GM12878 (cell line): Measurements from ENCODE around the gene UBL4A. TPM values are rescaled to one million over a fixed set of nuclear protein-coding genes. Genes with fewer than 3 reads are reported as not detected.

Source experiments
- ATAC-seq: fragments of 200-7000 bp; cut with Tn5 transposase; 3 replicates; pipeline ENCODE4 v1.9.1; 2020; ENCODE audit warnings: mild to moderate bottlenecking, moderate library complexity
- BruUV-seq: library from RNA; stranded (reverse); fragments of 400-500 nt; replicated peaks from 2 replicates; lab custom pipeline; 2021; lab: Mats Ljungman, UMichigan
- CTCF ChIA-PET: fragments of 300-600 bp; sonication (Branson Sonifier 250); formaldehyde crosslinking; extraction: SDS; loops from one replicate; lab custom pipeline; 2021; ENCODE audit warnings: inconsistent platforms; lab: Yijun Ruan, JAX
- POLR2A ChIA-PET: fragments of 350-600 bp; formaldehyde crosslinking; extraction: SDS; loops from one replicate; lab custom pipeline; 2021; ENCODE audit warnings: inconsistent platforms; lab: Charles Lee
- RAD21 ChIA-PET: fragments of 300-600 bp; sonication (Branson Sonifier 250); formaldehyde crosslinking; loops from one replicate; lab custom pipeline; 2023; ENCODE audit warnings: antibody characterized with exemption; ENCODE audit not compliant: unreplicated experiment; lab: Charles Lee
- SMC1A ChIA-PET: fragments of 300-600 bp; sonication (Branson Sonifier 250); formaldehyde crosslinking; loops from one replicate; lab custom pipeline; 2023; ENCODE audit not compliant: unreplicated experiment, uncharacterized antibody; lab: Charles Lee
- DNase-seq: peaks from one replicate; pipeline ENCODE4 v3.0.0-alpha.2; 2011; ENCODE audit warnings: low read depth, low spot score
- FAIRE-seq: peaks from 3 replicates; lab custom pipeline; 2011; peaks lifted over from hg19 to GRCh38; lab: Jason Lieb, UNC
- H2AFZ ChIP-seq: 2 replicates; pipeline ENCODE4 v1.6.0; 2011; ENCODE audit warnings: low read depth, low read length, control low read depth; ENCODE audit not compliant: control insufficient read depth
- H3K27ac ChIP-seq: 2 replicates; pipeline ENCODE4 v1.5.1; 2011; ENCODE audit warnings: control low read depth; ENCODE audit not compliant: control insufficient read depth, insufficient read depth
- H3K27me3 ChIP-seq, 2 experiments: replicated peaks in 1 of 2; 2 replicates each; pipeline versions ENCODE4 v1.6.0 to v1.6.1; 2011; ENCODE audit warnings: low read length in 1 of 2; ENCODE audit not compliant: control insufficient read depth in 2 of 2, insufficient read depth in 2 of 2
- H3K36me3 ChIP-seq, 2 experiments: 2 replicates each; pipeline ENCODE4 v1.5.1; 2011; ENCODE audit warnings: low read length in 1 of 2; ENCODE audit not compliant: control insufficient read depth in 2 of 2, insufficient read depth in 2 of 2
- H3K4me1 ChIP-seq: 2 replicates; pipeline ENCODE4 v1.6.1; 2011; ENCODE audit warnings: mild to moderate bottlenecking, low read length, moderate library complexity, mixed read lengths; ENCODE audit not compliant: control insufficient read depth, insufficient read depth
- H3K4me2 ChIP-seq: 2 replicates; pipeline ENCODE4 v1.6.0; 2011; ENCODE audit warnings: control low read depth; ENCODE audit not compliant: control insufficient read depth, insufficient read depth
- H3K4me3 ChIP-seq: fragments of 200-600 bp; sonication (generic); 2 replicates; pipeline ENCODE4 v1.5.1; 2016
- H3K79me2 ChIP-seq: 2 replicates; pipeline ENCODE4 v1.6.0; 2011; ENCODE audit warnings: low read length; ENCODE audit not compliant: control insufficient read depth, insufficient read depth
- H3K9ac ChIP-seq: 2 replicates; pipeline ENCODE4 v1.8.0; 2011; ENCODE audit warnings: low read length, control low read depth, mixed read lengths; ENCODE audit not compliant: control insufficient read depth, insufficient read depth
- H3K9me3 ChIP-seq: replicated peaks from 3 replicates; pipeline ENCODE4 v1.5.1; 2011; ENCODE audit warnings: mild to moderate bottlenecking, low read length; ENCODE audit not compliant: control insufficient read depth, insufficient read depth
- H4K20me1 ChIP-seq: 2 replicates; pipeline ENCODE4 v1.6.0; 2011; ENCODE audit not compliant: control insufficient read depth, insufficient read depth
- BCL11A ChIP-seq: IDR thresholded peaks from 2 replicates; pipeline ENCODE4 v1.6.1; 2011; ENCODE audit warnings: low read depth, low read length
- CREM ChIP-seq: IDR thresholded peaks from 2 replicates; pipeline ENCODE4 v1.6.1; 2014; ENCODE audit warnings: antibody characterized with exemption, low read depth
- DPF2 ChIP-seq: fragments of 450-650 bp; IDR thresholded peaks from 2 replicates; pipeline ENCODE4 v1.6.1; 2017; ENCODE audit warnings: mild to moderate bottlenecking
- HDAC2 ChIP-seq: fragments of 200-600 bp; sonication (generic); IDR thresholded peaks from 2 replicates; pipeline ENCODE4 v1.6.1; 2017
- HDAC6 ChIP-seq: fragments of 200-600 bp; sonication (generic); IDR thresholded peaks from one replicate; pipeline ENCODE4 v1.8.0; 2017; ENCODE audit warnings: antibody characterized with exemption; ENCODE audit not compliant: unreplicated experiment
- KLF5 ChIP-seq: fragments of 450-650 bp; IDR thresholded peaks from 2 replicates; pipeline ENCODE4 v1.6.1; 2014; ENCODE audit warnings: mild to moderate bottlenecking; ENCODE audit not compliant: partially characterized antibody
- MYC ChIP-seq: IDR thresholded peaks from 2 replicates; pipeline ENCODE4 v1.6.1; 2011; ENCODE audit warnings: mild to moderate bottlenecking, low read length, moderate library complexity, inconsistent platforms; ENCODE audit not compliant: insufficient read depth, insufficient replicate concordance, insufficient read length, severe bottlenecking
- RAD51 ChIP-seq: fragments of 450-650 bp; IDR thresholded peaks from 2 replicates; pipeline ENCODE4 v1.6.1; 2016; ENCODE audit warnings: moderate library complexity, mild to moderate bottlenecking, inconsistent platforms
- TBL1XR1 ChIP-seq: IDR thresholded peaks from 2 replicates; pipeline ENCODE4 v1.6.1; 2012; ENCODE audit warnings: low read depth, low read length, improper control_type of control experiment
- ZBED1 ChIP-seq: IDR thresholded peaks from 2 replicates; pipeline ENCODE4 v1.6.1; 2016; ENCODE audit warnings: borderline replicate concordance
- WGBS: methylation state at CpG from one replicate; pipeline ENCODE4 v1.1.6; 2016; ENCODE audit warnings: low lambda C conversion rate; ENCODE audit not compliant: insufficient replicate concordance, insufficient coverage; ENCODE audit errors: missing lambda C conversion rate; 5-methylcytosine and 5-hydroxymethylcytosine counted together
- in situ Hi-C: fragments of 300-500 bp; cut with MboI; formaldehyde crosslinking; loops from 9 replicates; pipeline ENCODE4 v1.14.3; 2018; ENCODE audit warnings: mixed read lengths
- intact Hi-C: fragments of 100-400 bp; cut with micrococcal nuclease; formaldehyde crosslinking; loops from one replicate; pipeline ENCODE4 v1.14.2; 2022; ENCODE audit not compliant: unreplicated experiment
- polyA plus RNA-seq, 11 experiments: library from polyadenylated mRNA; depleted of rRNA in 4 of 11; unstranded in 6 of 11; stranded (reverse) in 5 of 11; fragments of >200 nt; fragmentation: Nextera tagmentation in 4 of 11; fragmentation: Illumina TruSeq in 1 of 11; extraction: Ambion mirVana in 4 of 11; extraction: Trizol in 1 of 11; gene quantifications; 1 replicate in 1 of 11; 2 replicates in 10 of 11; pipeline versions ENCODE4 v1.2.1 to v1.2.3, GENCODE V29; 2011 to 2016; ENCODE audit warnings: inconsistent platforms in 2 of 11, missing spikeins in 2 of 11, low read depth in 1 of 11
- total RNA-seq, 4 experiments: library from RNA; depleted of rRNA in 3 of 4; stranded (reverse); fragments of >200 nt in 3 of 4; fragmentation: Illumina TruSeq in 1 of 4; extraction: Trizol in 1 of 4; gene quantifications; 2 replicates each; pipeline versions ENCODE4 v1.2.1 to v1.2.3, GENCODE V29; 2013 to 2021
- TF ChIP-seq, protein P1 (sequence below): IDR thresholded peaks from 2 replicates; pipeline ENCODE4 v1.6.1; 2011; ENCODE audit warnings: mild to moderate bottlenecking, low read depth, low read length, moderate library complexity; ENCODE audit not compliant: insufficient replicate concordance
- TF ChIP-seq, protein P2 (sequence below): fragments of 450-650 bp; IDR thresholded peaks from 2 replicates; pipeline ENCODE4 v1.6.1; 2017; ENCODE audit warnings: mild to moderate bottlenecking, moderate library complexity

The UBL4A gene
- total and polyA plus RNA-seq, 10 of the 15 experiments (the other 5 are each of a cell fraction or from before 2014, with no cell fraction given), result 4.2 to 49.9 (median 34.0) TPM

DNA sequence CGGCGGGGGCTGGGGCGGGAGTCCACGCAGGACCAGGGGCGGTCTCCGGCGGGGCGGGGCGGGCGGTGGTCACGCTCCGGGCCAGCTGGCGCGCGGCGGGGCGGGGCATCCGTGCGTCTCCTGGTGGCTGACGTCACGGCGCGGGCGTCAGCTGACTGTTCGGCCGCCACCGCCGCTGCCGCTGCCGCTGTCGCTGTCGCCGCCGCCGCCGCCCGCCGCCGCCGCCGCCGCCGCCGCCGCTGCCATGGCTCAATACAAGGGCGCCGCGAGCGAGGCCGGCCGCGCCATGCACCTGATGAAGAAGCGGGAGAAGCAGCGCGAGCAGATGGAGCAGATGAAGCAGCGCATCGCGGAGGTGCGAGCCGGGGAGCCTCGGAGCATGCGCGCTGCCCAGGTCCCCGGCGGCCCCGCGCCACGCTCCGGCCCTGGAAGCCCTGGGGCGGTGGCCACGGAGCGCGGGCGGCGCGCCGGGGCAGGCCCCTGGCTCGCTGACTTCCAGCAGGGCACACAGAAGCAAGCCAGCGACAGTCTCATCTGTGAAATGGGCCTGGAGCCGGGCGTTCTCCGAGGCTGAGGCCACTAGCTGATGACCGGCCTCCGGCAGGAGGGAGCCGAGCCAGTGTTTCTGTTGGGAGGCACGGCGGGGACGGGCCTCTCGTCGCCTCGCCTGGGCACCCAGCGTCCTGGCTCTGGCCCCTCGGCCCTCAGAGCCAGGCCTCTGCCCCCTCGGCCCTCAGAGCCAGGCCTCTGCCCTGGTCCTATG, 42.2 kb downstream of the UBL4A start, which contains the start of gene FAM50A (continued):
- TF ChIP-seq, protein P1, sequence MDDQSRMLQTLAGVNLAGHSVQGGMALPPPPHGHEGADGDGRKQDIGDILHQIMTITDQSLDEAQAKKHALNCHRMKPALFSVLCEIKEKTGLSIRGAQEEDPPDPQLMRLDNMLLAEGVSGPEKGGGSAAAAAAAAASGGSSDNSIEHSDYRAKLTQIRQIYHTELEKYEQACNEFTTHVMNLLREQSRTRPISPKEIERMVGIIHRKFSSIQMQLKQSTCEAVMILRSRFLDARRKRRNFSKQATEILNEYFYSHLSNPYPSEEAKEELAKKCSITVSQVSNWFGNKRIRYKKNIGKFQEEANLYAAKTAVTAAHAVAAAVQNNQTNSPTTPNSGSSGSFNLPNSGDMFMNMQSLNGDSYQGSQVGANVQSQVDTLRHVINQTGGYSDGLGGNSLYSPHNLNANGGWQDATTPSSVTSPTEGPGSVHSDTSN, result no peak

DNA sequence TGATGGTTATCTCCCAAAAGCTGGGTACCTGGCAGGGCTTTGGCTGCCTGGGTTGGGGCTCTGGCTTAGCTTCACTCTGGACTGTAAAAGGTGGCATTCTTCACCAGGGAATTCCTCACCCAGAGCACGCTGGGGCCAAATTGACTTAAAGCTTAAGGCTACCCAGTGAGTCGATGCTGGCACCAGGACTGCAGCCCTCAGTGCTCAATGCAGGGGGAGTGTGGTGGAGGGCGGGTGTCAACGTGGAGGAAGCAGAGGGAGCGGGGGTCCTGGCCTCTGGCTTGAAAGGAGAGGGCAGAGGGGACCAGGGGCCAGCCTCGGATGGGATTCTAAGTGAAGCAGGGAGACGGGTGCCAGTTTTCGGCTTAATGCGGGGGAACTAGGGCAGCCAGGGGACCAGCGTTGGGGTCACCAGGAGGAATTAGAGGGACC, 42.9 kb downstream of the UBL4A start:
- ATAC-seq (peak; percentile 8; the same call in 1 of the 3 replicates), DNase-seq (no peak), FAIRE-seq (no peak)
- Histone ChIP-seq H3K36me3 (peaks cover 0 to 5% of the 10 kb centered on the region in 2 experiments; a peak in 1 of 4 replicates), H3K4me3 (peak overlapping the region; percentile 50; the same call in 1 of the 2 replicates), H4K20me1 (no peaks in the 10 kb centered on the region), H3K9me3 (no peaks in the 10 kb centered on the region), H3K79me2 (peaks cover 13% of the 10 kb centered on the region), H2AFZ (0 out of 2 replicates have a peak overlapping the region, but pooled peaks have one; percentile 4), H3K4me2 (peak overlapping the region; percentile 82), H3K27me3 (no peaks in the 10 kb centered on the region), H3K27ac (no peak overlapping the region), H3K4me1 (0 out of 2 replicates have a peak, but pooled peaks cover 3% of the 10 kb centered on the region), H3K9ac (no peak overlapping the region)
- in situ Hi-C loops, result no loop called here
- TF ChIP-seq, protein P2, sequence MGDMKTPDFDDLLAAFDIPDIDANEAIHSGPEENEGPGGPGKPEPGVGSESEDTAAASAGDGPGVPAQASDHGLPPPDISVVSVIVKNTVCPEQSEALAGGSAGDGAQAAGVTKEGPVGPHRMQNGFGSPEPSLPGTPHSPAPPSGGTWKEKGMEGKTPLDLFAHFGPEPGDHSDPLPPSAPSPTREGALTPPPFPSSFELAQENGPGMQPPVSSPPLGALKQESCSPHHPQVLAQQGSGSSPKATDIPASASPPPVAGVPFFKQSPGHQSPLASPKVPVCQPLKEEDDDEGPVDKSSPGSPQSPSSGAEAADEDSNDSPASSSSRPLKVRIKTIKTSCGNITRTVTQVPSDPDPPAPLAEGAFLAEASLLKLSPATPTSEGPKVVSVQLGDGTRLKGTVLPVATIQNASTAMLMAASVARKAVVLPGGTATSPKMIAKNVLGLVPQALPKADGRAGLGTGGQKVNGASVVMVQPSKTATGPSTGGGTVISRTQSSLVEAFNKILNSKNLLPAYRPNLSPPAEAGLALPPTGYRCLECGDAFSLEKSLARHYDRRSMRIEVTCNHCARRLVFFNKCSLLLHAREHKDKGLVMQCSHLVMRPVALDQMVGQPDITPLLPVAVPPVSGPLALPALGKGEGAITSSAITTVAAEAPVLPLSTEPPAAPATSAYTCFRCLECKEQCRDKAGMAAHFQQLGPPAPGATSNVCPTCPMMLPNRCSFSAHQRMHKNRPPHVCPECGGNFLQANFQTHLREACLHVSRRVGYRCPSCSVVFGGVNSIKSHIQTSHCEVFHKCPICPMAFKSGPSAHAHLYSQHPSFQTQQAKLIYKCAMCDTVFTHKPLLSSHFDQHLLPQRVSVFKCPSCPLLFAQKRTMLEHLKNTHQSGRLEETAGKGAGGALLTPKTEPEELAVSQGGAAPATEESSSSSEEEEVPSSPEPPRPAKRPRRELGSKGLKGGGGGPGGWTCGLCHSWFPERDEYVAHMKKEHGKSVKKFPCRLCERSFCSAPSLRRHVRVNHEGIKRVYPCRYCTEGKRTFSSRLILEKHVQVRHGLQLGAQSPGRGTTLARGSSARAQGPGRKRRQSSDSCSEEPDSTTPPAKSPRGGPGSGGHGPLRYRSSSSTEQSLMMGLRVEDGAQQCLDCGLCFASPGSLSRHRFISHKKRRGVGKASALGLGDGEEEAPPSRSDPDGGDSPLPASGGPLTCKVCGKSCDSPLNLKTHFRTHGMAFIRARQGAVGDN, result no peak
- TF ChIP-seq ZBED1, result no peak
- TF ChIP-seq HDAC2, result no peak
- TF ChIP-seq RAD51, result no peak
- TF ChIP-seq MYC, result no peak
- TF ChIP-seq BCL11A, result no peak
- TF ChIP-seq HDAC6, result no peak
- no peak for TF ChIP-seq TBL1XR1
- TF ChIP-seq DPF2, result no peak
- TF ChIP-seq CREM, result no peak
- TF ChIP-seq KLF5, result no peak
- no TSS peak for BruUV-seq
- 41% methylated on average over 10 of the region's 10 CpGs for WGBS
- intact Hi-C loops, result no loop called here
- CTCF ChIA-PET, result interaction anchor here (0.8 kb wide), 1 partner anchor 16 kb away, joined by 3 read pairs; no protein-coding TSS in a partner anchor
- POLR2A ChIA-PET, result interaction anchor here (0.9 to 1.1 kb wide), 2 partner anchors 42 to 44 kb away, joined by 3 read pairs; no protein-coding TSS in a partner anchor
- SMC1A ChIA-PET, result no interaction called here
- RAD21 ChIA-PET, result interaction anchor here (1.3 kb wide), 1 partner anchor 33 kb away, joined by 3 read pairs; no protein-coding TSS in a partner anchor
